Breast epithelium (tissue), 3 donors: Measurements from ENCODE around the gene MINPP1.

Experiments used
- POLR2A ChIP-seq: fragments of 450-650 bp; IDR thresholded peaks from one replicate; pipeline ENCODE4 v1.6.1; 2016; ENCODE audit warnings: antibody characterized with exemption, mild to moderate bottlenecking, moderate library complexity
- POLR2AphosphoS5 ChIP-seq, 3 donors: sonication (generic); formaldehyde crosslinking; IDR thresholded peaks; one replicate each; pipeline ENCODE4 v1.6.1; 2017; ENCODE audit warnings: antibody characterized with exemption in 3 of 3
- TF ChIP-seq, protein P1 (sequence below), 3 donors: fragments of 450-650 bp; IDR thresholded peaks; one replicate each; pipeline ENCODE4 v1.5.1; 2016 to 2017; ENCODE audit warnings: antibody characterized with exemption in 3 of 3, mild to moderate bottlenecking in 3 of 3, moderate library complexity in 3 of 3

DNA sequence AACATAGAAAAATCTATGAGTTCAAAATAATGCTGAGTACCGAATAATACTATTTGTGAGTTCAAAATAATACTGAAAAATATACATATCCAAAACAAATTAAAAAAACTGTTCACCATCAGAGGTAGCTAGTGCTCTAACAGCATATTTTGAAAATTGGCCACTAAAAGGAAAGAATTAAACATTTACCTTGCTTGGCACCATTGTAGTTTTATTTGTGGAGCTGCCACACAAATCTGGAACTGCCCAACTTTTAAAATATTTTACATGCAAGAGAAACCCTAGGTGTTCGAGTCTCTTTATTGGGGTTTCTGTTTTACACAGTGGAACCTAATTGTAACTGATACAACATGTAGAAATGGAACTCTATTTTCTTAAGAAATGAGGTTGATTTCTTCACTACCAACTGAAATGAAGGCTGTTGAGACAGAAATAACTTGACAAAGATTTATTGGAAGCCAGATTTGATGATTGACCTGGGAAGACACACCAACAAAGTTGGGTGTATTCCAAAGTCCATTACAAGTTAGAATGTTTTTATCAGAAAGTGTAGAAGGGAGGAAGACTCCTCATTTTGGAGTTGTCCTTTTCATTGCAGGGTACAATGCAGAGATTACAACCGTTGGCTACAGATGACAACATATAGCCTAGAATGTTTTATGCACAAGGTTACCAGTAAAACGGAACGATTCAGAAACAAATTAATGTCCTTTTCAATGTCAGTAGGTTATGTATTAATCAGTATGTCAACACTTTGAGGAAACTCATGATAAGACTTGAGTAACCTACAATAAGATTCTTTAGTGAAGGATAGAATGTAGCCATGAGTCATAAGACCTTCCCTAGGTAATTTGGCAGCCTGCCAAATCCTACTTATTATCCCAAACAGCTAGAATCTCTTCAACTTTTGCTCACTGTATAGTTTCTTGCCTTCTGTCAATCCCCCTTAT is 81.1 kb downstream of the MINPP1 start:
- TF ChIP-seq, protein P1, sequence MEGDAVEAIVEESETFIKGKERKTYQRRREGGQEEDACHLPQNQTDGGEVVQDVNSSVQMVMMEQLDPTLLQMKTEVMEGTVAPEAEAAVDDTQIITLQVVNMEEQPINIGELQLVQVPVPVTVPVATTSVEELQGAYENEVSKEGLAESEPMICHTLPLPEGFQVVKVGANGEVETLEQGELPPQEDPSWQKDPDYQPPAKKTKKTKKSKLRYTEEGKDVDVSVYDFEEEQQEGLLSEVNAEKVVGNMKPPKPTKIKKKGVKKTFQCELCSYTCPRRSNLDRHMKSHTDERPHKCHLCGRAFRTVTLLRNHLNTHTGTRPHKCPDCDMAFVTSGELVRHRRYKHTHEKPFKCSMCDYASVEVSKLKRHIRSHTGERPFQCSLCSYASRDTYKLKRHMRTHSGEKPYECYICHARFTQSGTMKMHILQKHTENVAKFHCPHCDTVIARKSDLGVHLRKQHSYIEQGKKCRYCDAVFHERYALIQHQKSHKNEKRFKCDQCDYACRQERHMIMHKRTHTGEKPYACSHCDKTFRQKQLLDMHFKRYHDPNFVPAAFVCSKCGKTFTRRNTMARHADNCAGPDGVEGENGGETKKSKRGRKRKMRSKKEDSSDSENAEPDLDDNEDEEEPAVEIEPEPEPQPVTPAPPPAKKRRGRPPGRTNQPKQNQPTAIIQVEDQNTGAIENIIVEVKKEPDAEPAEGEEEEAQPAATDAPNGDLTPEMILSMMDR (IDR thresholded peaks at IDR 0.05) = no peak
- no peak for TF ChIP-seq POLR2AphosphoS5 (IDR thresholded peaks at IDR 0.05)
- no peak for TF ChIP-seq POLR2A
